H1 (cell line): ENCODE measurements around the gene CIAO3. TPM values are rescaled to one million over a fixed set of nuclear protein-coding genes. Genes with fewer than 3 reads are reported as not detected.

Source experiments
- CTCF ChIA-PET: fragments of 300-600 bp; sonication (Branson Sonifier 250); formaldehyde crosslinking; loops from one replicate; lab custom pipeline; 2021; ENCODE audit not compliant: partially characterized antibody; lab: Charles Lee
- POLR2A ChIA-PET: fragments of 300-600 bp; sonication (Branson Sonifier 250); formaldehyde crosslinking; loops from one replicate; lab custom pipeline; 2021; ENCODE audit warnings: inconsistent platforms; ENCODE audit not compliant: partially characterized antibody; lab: Charles Lee
- DNase-seq, 2 experiments: peaks; one replicate each; pipeline versions ENCODE4 v3.0.0 to v3.0.0-alpha.2; 2010 to 2022; ENCODE audit warnings: low spot score in 2 of 2, low read depth in 1 of 2, mixed read lengths in 1 of 2
- FAIRE-seq: peaks from 2 replicates; lab custom pipeline; 2011; peaks lifted over from hg19 to GRCh38; lab: Jason Lieb, UNC
- H2AFZ ChIP-seq: 2 replicates; pipeline ENCODE4 v1.8.1; 2012; ENCODE audit warnings: low read length, inconsistent platforms
- H2AK5ac ChIP-seq: 2 replicates; pipeline ENCODE4 v1.6.1; 2013; ENCODE audit warnings: low read depth, low read length
- H2BK120ac ChIP-seq: replicated peaks from 2 replicates; pipeline ENCODE3; 2013; ENCODE audit warnings: low read depth, low read length, inconsistent platforms
- H2BK12ac ChIP-seq: 2 replicates; pipeline ENCODE4 v1.6.1; 2013; ENCODE audit warnings: low read depth, low read length
- H2BK15ac ChIP-seq: 2 replicates; pipeline ENCODE4 v1.6.1; 2013; ENCODE audit warnings: low read length
- H2BK20ac ChIP-seq: 2 replicates; pipeline ENCODE4 v1.6.1; 2013; ENCODE audit warnings: low read length
- H2BK5ac ChIP-seq: 2 replicates; pipeline ENCODE4 v1.6.1; 2013; ENCODE audit warnings: low read depth, low read length
- H3K14ac ChIP-seq: 2 replicates; pipeline ENCODE4 v1.6.1; 2013; ENCODE audit warnings: inconsistent platforms; ENCODE audit not compliant: insufficient read length
- H3K18ac ChIP-seq: 2 replicates; pipeline ENCODE4 v1.6.1; 2013; ENCODE audit warnings: low read length; ENCODE audit errors: extremely low read depth
- H3K23ac ChIP-seq: 2 replicates; pipeline ENCODE4 v1.6.1; 2013; ENCODE audit warnings: inconsistent platforms; ENCODE audit not compliant: insufficient read length
- H3K23me2 ChIP-seq: 2 replicates; pipeline ENCODE4 v1.6.1; 2013; ENCODE audit warnings: low read depth, low read length
- H3K27ac ChIP-seq: 2 replicates; pipeline ENCODE4 v1.6.1; 2011; ENCODE audit warnings: low read depth, low read length, inconsistent platforms
- H3K27me3 ChIP-seq, 4 experiments: replicated peaks in 1 of 4; 1 replicate in 1 of 4; 2 replicates in 3 of 4; pipeline versions ENCODE4 v1.6.1 to v1.8.1; 2011 to 2013; ENCODE audit warnings: low read length in 3 of 4, mild to moderate bottlenecking in 3 of 4, inconsistent platforms in 2 of 4, mixed read lengths in 2 of 4, moderate library complexity in 1 of 4; ENCODE audit not compliant: control insufficient read depth in 3 of 4, insufficient read depth in 3 of 4; ENCODE audit errors: extremely low read depth in 1 of 4
- H3K36me3 ChIP-seq, 4 experiments: 2 replicates each; pipeline versions ENCODE4 v1.6.1 to v1.8.1; 2011 to 2013; ENCODE audit warnings: mild to moderate bottlenecking in 4 of 4, low read length in 3 of 4, moderate library complexity in 2 of 4, control low read depth in 1 of 4, inconsistent platforms in 1 of 4; ENCODE audit not compliant: insufficient read depth in 4 of 4, control insufficient read depth in 2 of 4
- H3K4ac ChIP-seq: replicated peaks from 2 replicates; pipeline ENCODE3; 2013; ENCODE audit warnings: low read length, low read depth, mixed read lengths, inconsistent platforms; ENCODE audit not compliant: insufficient read length
- H3K4me1 ChIP-seq, 4 experiments: replicated peaks in 1 of 4; 1 replicate in 1 of 4; 2 replicates in 3 of 4; pipeline versions ENCODE4 v1.6.1 to v1.8.1; 2011 to 2013; ENCODE audit warnings: low read length in 3 of 4, inconsistent platforms in 2 of 4, mixed read lengths in 1 of 4; ENCODE audit not compliant: insufficient read depth in 4 of 4, control insufficient read depth in 3 of 4
- H3K4me2 ChIP-seq, 2 experiments: 2 replicates each; pipeline versions ENCODE4 v1.6.1 to v1.8.1; 2011 to 2013; ENCODE audit warnings: low read depth in 2 of 2, low read length in 2 of 2, control low read depth in 1 of 2, inconsistent platforms in 1 of 2, mild to moderate bottlenecking in 1 of 2; ENCODE audit not compliant: insufficient read depth in 1 of 2
- H3K4me3 ChIP-seq, 4 experiments: fragments of 200-600, 300-600 bp in 1 of 4; sonication (generic), shearing (Covaris generic), sonication (Bioruptor Twin) in 1 of 4; 2 replicates each; pipeline versions ENCODE4 v1.5.1 to v1.8.1; 2011 to 2016; ENCODE audit warnings: low read length in 4 of 4, low read depth in 3 of 4, control low read depth in 2 of 4, inconsistent platforms in 2 of 4, mild to moderate bottlenecking in 2 of 4, mixed read lengths in 1 of 4, moderate library complexity in 1 of 4; ENCODE audit not compliant: insufficient read depth in 2 of 4; ENCODE audit errors: extremely low read depth in 1 of 4
- H3K56ac ChIP-seq: replicated peaks from 2 replicates; pipeline ENCODE3; 2013; ENCODE audit warnings: low read depth, mild to moderate bottlenecking, mixed read lengths, low read length, inconsistent platforms; ENCODE audit not compliant: insufficient read length
- H3K79me1 ChIP-seq: 2 replicates; pipeline ENCODE4 v1.6.1; 2013; ENCODE audit warnings: low read depth, low read length, control low read depth
- H3K79me2 ChIP-seq, 2 experiments: 2 replicates each; pipeline versions ENCODE4 v1.6.1 to v1.8.1; 2012 to 2013; ENCODE audit warnings: low read length in 2 of 2, mild to moderate bottlenecking in 2 of 2, inconsistent platforms in 1 of 2; ENCODE audit not compliant: insufficient read depth in 2 of 2, control insufficient read depth in 1 of 2
- H3K9ac ChIP-seq, 4 experiments: replicated peaks in 1 of 4; 1 replicate in 1 of 4; 2 replicates in 3 of 4; pipeline versions ENCODE4 v1.6.1 to v1.8.1; 2011 to 2013; ENCODE audit warnings: low read depth in 3 of 4, low read length in 3 of 4, control low read depth in 2 of 4, mild to moderate bottlenecking in 2 of 4, moderate library complexity in 2 of 4, inconsistent platforms in 1 of 4; ENCODE audit errors: extremely low read depth in 1 of 4
- H3K9me3 ChIP-seq, 2 experiments: 2 replicates each; pipeline versions ENCODE4 v1.6.1 to v1.8.1; 2012 to 2013; ENCODE audit warnings: mild to moderate bottlenecking in 2 of 2, moderate library complexity in 2 of 2, control low read depth in 1 of 2, inconsistent platforms in 1 of 2, low read depth in 1 of 2, low read length in 1 of 2, mixed read lengths in 1 of 2; ENCODE audit not compliant: insufficient read depth in 2 of 2
- H4K20me1 ChIP-seq, 2 experiments: replicated peaks in 1 of 2; 2 replicates each; pipeline versions ENCODE3 to v1.8.1; 2011 to 2013; ENCODE audit warnings: inconsistent platforms in 2 of 2, low read length in 2 of 2, mild to moderate bottlenecking in 1 of 2; ENCODE audit not compliant: insufficient read depth in 2 of 2, control insufficient read depth in 1 of 2
- H4K5ac ChIP-seq: 2 replicates; pipeline ENCODE4 v1.6.1; 2013; ENCODE audit warnings: low read length, low read depth, mixed read lengths, inconsistent platforms; ENCODE audit not compliant: insufficient read length
- H4K8ac ChIP-seq: 2 replicates; pipeline ENCODE4 v1.8.0; 2013; ENCODE audit warnings: mild to moderate bottlenecking, moderate library complexity, low read length, inconsistent platforms; ENCODE audit not compliant: insufficient read depth; ENCODE audit errors: extremely low read depth
- H4K91ac ChIP-seq: replicated peaks from 2 replicates; pipeline ENCODE3; 2013; ENCODE audit warnings: low read length, mixed read lengths, inconsistent platforms; ENCODE audit not compliant: insufficient read length
- BACH1 ChIP-seq: IDR thresholded peaks from 2 replicates; pipeline ENCODE4 v1.6.1; 2012; ENCODE audit warnings: low read length, improper control_type of control experiment
- CTCF ChIP-seq, 3 experiments: IDR thresholded peaks; 1 replicate in 2 of 3; 2 replicates in 1 of 3; pipeline versions ENCODE4 v1.5.1 to v1.6.1; 2011; ENCODE audit warnings: low read length in 3 of 3, mild to moderate bottlenecking in 3 of 3, inconsistent platforms in 2 of 3, low read depth in 1 of 3, moderate library complexity in 1 of 3; ENCODE audit not compliant: insufficient read depth in 1 of 3; ENCODE audit errors: control extremely low read depth in 1 of 3
- JUN ChIP-seq: IDR thresholded peaks from 2 replicates; pipeline ENCODE4 v1.6.1; 2011; ENCODE audit warnings: low read depth, mild to moderate bottlenecking, improper control_type of control experiment, low read length
- WGBS, 2 experiments: shearing (Covaris generic) in 1 of 2; methylation state at CpG; one replicate each; pipeline versions ENCODE4 v1.1.6 to v1.1.7; 2013 to 2015; ENCODE audit warnings: low lambda C conversion rate in 2 of 2, mixed read lengths in 2 of 2, inconsistent platforms in 1 of 2, low coverage in 1 of 2, missing lambda C conversion rate in 1 of 2; ENCODE audit not compliant: insufficient replicate concordance in 2 of 2, insufficient coverage in 1 of 2, insufficient read length in 1 of 2; ENCODE audit errors: extremely low coverage in 1 of 2, missing lambda C conversion rate in 1 of 2; 5-methylcytosine and 5-hydroxymethylcytosine counted together
- polyA plus RNA-seq, 7 experiments: library from polyadenylated mRNA; depleted of rRNA in 3 of 7; stranded (reverse) in 5 of 7; unstranded in 2 of 7; fragments of >200 nt in 5 of 7; fragments of 200-250 nt in 2 of 7; gene quantifications; 1 replicate in 5 of 7; 2 replicates in 1 of 7; 4 replicates in 1 of 7; pipeline versions ENCODE4 v1.2.1 to v1.2.3, GENCODE V29; 2011 to 2013; ENCODE audit warnings: missing spikeins in 2 of 7, mixed read lengths in 2 of 7
- total RNA-seq: library from RNA; stranded (reverse); fragmentation: NEBNext Ultra II Directional; extraction: Animal tissue kit (Norgen Biotek cat#: 25700); gene quantifications from 2 replicates; pipeline ENCODE4 v1.2.1, GENCODE V29; 2021

Gene CIAO3
- total and polyA plus RNA-seq, 2 of the 8 experiments (the other 6 are each of a cell fraction or from before 2014, with no cell fraction given): 20.0 to 20.4 TPM

- Histone ChIP-seq H2BK12ac (no peak overlapping the region), H3K4me1 (peaks cover 0 to 8% (median 2%) of the 10 kb centered on the region in 4 experiments; a peak in 4 of 7 replicates), H3K23ac (no peak overlapping the region), H4K5ac (no peak overlapping the region), H3K79me1 (no peaks in the 10 kb centered on the region), H4K91ac (no peak overlapping the region), H3K14ac (no peak overlapping the region), H3K23me2 (peaks cover 12% of the 10 kb centered on the region; the same call in 1 of the 2 replicates), H2BK120ac (no peak overlapping the region), H4K20me1 (peaks cover 8 to 30% of the 10 kb centered on the region in 2 experiments), H3K79me2 (no peaks in the 10 kb centered on the region), H2BK5ac (no peak overlapping the region), H2AFZ (no peak overlapping the region), H2AK5ac (no peak overlapping the region), H3K56ac (no peak overlapping the region), H3K4me3 (no peak overlapping the region), H3K36me3 (no peaks in the 10 kb centered on the region), H4K8ac (no peak overlapping the region), H3K9me3 (no peaks in the 10 kb centered on the region), H3K9ac (no peak overlapping the region), H2BK15ac (no peak overlapping the region), H3K4me2 (no peak overlapping the region), H3K27me3 (peaks cover 62 to 91% (median 87%) of the 10 kb centered on the region in 4 experiments), H3K27ac (no peak overlapping the region), H3K18ac (no peak overlapping the region), H3K4ac (no peak overlapping the region), H2BK20ac (no peak overlapping the region)
- DNase-seq: no peak
- CTCF ChIA-PET: interaction anchor here (1.3 to 33.4 kb wide), 6 partner anchors 9 to 82 kb away, joined by 3 to 977 read pairs (median 10); partner anchors contain the start of genes ANTKMT, CCDC78, CIAO3 and HAGHL
- no peak for FAIRE-seq
- 82% methylated on average over 11 of the region's 12 CpGs; no CpG with 5 or more reads in 1 of the 2 experiments for WGBS, 2 experiments
- POLR2A ChIA-PET: interaction anchor here (1.0 to 4.5 kb wide), 9 partner anchors 8 to 97 kb away, joined by 3 to 30 read pairs (median 5); partner anchors contain the start of genes ANTKMT, CCDC78, CIAO3 and GNG13
- 0 out of 4 replicates have a peak, but pooled peaks of 1 of the 3 experiments have one; percentile 2 for TF ChIP-seq CTCF (IDR thresholded peaks at IDR 0.05; ENCODE audit: control extremely low read depth in 1 of 3, insufficient read depth in 1 of 3, low read depth in 1 of 3, low read length in 3 of 3)
- TF ChIP-seq BACH1: no peak
- TF ChIP-seq JUN: no peak
These were observed 37.4 kb downstream of the CIAO3 start for GRCh38 chr16:703406-703805.
